GM12864 (cell line): Measurements from ENCODE around the gene MAPKAP1.

Experiments
- DNase-seq: peaks from one replicate; pipeline ENCODE4 v3.0.0-alpha.2; 2011; ENCODE audit warnings: low read depth
- H3K4me3 ChIP-seq: 2 replicates; pipeline ENCODE4 v1.5.1; 2011; ENCODE audit warnings: mild to moderate bottlenecking, low read depth, low read length, control low read depth
- TF ChIP-seq, protein P1 (sequence below): IDR thresholded peaks from 2 replicates; pipeline ENCODE4 v1.5.1; 2011; ENCODE audit warnings: low read depth, mild to moderate bottlenecking, moderate library complexity, low read length, control low read depth, inconsistent platforms; ENCODE audit errors: missing control alignments

The MAPKAP1 gene

GRCh38 chr9:125497478-125497877 is 209.5 kb downstream of the MAPKAP1 start:
- TF ChIP-seq, protein P1, sequence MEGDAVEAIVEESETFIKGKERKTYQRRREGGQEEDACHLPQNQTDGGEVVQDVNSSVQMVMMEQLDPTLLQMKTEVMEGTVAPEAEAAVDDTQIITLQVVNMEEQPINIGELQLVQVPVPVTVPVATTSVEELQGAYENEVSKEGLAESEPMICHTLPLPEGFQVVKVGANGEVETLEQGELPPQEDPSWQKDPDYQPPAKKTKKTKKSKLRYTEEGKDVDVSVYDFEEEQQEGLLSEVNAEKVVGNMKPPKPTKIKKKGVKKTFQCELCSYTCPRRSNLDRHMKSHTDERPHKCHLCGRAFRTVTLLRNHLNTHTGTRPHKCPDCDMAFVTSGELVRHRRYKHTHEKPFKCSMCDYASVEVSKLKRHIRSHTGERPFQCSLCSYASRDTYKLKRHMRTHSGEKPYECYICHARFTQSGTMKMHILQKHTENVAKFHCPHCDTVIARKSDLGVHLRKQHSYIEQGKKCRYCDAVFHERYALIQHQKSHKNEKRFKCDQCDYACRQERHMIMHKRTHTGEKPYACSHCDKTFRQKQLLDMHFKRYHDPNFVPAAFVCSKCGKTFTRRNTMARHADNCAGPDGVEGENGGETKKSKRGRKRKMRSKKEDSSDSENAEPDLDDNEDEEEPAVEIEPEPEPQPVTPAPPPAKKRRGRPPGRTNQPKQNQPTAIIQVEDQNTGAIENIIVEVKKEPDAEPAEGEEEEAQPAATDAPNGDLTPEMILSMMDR = no peak
- no peak overlapping the region for H3K4me3 ChIP-seq
- DNase-seq = no peak

- no peak overlapping the region for H3K4me3 ChIP-seq
- TF ChIP-seq, protein P1 = no peak
- no peak for DNase-seq
These were observed 210.6 kb downstream of the MAPKAP1 start for GRCh38 chr9:125496313-125496834.

DNA sequence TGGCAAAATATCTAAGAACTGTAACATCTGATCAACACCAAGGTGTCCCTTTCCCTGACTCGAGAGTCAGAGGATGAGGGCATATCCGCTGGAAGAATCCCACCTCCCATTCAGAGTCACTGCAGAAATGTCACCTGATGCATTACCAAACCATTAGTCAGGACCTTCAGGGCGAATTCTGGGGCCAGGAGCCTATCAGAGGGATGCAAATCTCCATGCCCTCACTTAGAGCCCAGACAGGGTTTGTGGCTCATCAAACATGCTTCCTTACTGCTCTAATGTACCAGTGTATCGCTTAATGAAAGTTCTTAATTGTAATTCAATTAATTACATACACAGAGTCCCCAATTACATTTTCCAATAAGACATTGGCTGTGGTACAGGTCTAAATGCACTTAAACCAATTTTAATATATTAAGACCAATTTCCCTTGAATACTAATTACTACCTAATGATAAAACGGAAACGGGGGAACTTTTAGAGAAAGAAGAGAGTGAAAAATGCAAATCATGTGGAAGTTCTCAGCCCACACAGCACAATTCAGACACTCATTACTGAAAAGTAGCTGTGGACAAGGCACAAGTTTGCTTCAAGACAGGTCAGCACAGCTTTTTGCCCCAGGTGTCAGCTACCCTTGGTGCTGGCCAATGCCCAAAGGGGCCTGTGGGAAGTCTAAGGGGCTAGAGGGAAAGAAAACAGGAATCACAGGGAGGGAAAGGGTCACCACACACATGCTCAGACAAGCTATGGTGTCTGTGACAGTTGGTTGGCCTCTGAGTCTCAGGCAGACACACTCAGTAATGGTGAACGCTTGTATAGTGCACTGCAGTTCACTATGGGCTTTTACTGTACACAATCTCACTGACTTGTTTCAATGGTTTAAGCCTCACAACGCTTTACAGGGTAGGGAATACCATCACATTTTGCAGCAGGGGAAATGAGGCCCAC is 211.6 kb downstream of the MAPKAP1 start:
- no peak overlapping the region for H3K4me3 ChIP-seq
- DNase-seq = no peak
- TF ChIP-seq, protein P1 = no peak

GRCh38 chr9:125494653-125494915 is 212.4 kb downstream of the MAPKAP1 start:
- H3K4me3 ChIP-seq = no peak overlapping the region
- TF ChIP-seq, protein P1 = no peak
- no peak for DNase-seq

GRCh38 chr9:125493881-125494652 is 212.9 kb downstream of the MAPKAP1 start:
- TF ChIP-seq, protein P1 = no peak
- no peak overlapping the region for H3K4me3 ChIP-seq
- no peak for DNase-seq

DNA sequence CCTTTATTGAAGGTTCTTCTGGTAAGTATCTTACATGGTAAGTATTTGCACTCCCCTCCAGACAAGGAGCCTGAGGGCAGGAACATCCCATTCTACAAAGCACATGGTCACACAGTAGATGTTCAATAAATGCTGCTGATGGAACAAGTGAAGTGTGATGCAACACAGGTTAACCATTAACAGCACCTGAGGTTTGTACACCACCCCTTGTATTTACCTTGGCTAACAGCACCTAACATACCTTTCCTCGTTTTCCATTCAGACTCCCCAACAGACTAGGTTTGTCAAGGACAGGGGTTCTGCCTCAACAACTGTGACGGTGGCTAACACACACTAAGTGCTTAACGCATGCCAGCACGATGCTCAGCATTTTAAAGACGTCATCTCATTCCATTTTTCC is 213.6 kb downstream of the MAPKAP1 start:
- TF ChIP-seq, protein P1 = no peak
- no peak for DNase-seq
- no peak overlapping the region for H3K4me3 ChIP-seq
